ENCODE measurements around the gene FAM181B. TPM values are rescaled to one million over a fixed set of nuclear protein-coding genes. Genes with fewer than 3 reads are reported as not detected.

Gene FAM181B
- total RNA-seq, 4 donors from 2014 or later: 0.15 to 0.59 (median 0.24) TPM

DNA sequence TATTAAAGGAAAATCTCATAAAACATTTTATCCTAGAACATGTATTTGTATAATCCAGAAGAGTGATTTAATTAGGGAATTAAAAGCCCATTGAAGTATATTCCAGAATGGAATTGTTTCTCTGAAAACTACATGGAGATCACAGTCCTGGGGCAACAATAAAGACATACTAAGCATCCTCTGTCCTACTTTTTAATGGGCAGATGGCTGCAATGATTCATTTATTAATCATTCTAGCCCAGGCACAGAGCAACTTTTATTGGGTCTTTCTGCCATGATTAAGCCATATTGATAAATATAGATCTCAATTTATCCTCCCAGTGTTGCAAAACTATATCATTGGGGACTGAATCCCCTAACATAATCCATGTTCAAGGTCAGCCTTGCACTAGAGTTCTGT lies 22.0 kb downstream of the FAM181B start:
- DNase-seq (ENCODE audit: low spot score in 2 of 2): no peak
- intact Hi-C loops (cut with DNase I; ENCODE audit: low total_unique reads): loop anchor here (10.0 kb wide), 1 partner anchor 1113 kb away; no protein-coding TSS in a partner anchor
- no peak overlapping the region for H3K4me3 ChIP-seq (ENCODE audit: low read depth, poor library complexity, severe bottlenecking)
- TF ChIP-seq, protein P1, sequence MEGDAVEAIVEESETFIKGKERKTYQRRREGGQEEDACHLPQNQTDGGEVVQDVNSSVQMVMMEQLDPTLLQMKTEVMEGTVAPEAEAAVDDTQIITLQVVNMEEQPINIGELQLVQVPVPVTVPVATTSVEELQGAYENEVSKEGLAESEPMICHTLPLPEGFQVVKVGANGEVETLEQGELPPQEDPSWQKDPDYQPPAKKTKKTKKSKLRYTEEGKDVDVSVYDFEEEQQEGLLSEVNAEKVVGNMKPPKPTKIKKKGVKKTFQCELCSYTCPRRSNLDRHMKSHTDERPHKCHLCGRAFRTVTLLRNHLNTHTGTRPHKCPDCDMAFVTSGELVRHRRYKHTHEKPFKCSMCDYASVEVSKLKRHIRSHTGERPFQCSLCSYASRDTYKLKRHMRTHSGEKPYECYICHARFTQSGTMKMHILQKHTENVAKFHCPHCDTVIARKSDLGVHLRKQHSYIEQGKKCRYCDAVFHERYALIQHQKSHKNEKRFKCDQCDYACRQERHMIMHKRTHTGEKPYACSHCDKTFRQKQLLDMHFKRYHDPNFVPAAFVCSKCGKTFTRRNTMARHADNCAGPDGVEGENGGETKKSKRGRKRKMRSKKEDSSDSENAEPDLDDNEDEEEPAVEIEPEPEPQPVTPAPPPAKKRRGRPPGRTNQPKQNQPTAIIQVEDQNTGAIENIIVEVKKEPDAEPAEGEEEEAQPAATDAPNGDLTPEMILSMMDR (IDR thresholded peaks at IDR 0.05): no peak
- no peak for TF ChIP-seq POLR2A (IDR thresholded peaks at IDR 0.05)

DNA sequence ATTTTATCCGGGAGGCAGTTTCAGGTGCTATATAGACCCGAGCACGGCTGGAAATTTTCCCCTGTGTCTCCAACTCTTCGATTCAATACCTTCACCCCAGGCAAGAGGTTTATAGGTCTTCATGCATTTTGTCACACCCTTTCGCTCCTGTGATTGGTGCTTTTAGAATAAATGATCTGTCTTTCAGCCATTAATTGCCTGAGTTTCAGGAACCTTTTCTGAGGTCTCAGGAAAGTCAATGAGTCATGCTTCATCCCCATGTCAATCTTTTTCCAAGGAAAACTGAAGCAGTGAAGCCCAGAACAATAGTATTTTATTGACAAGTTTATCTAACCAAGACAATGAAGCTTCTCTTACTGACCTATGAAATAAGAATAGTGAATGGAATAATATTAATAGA lies 29.9 kb downstream of the FAM181B start:
- intact Hi-C loops (cut with DNase I; ENCODE audit: low total_unique reads): no loop called here
- no peak for DNase-seq (ENCODE audit: low spot score in 2 of 2)
- TF ChIP-seq POLR2A (IDR thresholded peaks at IDR 0.05): no peak
- TF ChIP-seq, protein P1 (IDR thresholded peaks at IDR 0.05): no peak
- no peak overlapping the region for H3K4me3 ChIP-seq (ENCODE audit: low read depth, poor library complexity, severe bottlenecking)
- WGBS, 2 donors: 65 to 80% methylated on average over 5 of the region's 5 CpGs

DNA sequence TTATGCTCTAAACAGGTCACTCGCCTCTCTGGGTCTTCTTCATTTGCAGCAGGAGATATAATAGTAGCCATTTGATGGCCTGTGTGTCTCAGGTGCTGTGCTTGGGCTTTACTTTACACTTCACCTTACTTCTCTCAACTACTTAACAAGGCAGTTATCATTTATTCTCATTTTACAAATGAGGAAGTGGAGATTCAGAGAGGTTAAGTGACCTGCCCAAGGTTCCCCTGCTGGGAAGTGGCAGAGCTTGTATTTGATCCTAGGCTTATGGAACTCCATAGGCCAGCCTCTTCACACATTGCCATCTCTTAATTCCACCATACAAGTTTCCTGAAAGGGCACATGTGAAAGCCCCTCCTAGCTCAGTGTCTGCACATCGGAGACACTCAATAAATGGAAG lies 30.4 kb downstream of the FAM181B start:
- H3K4me3 ChIP-seq (ENCODE audit: low read depth, poor library complexity, severe bottlenecking): no peak overlapping the region
- no peak for DNase-seq (ENCODE audit: low spot score in 2 of 2)
- WGBS, 2 donors: 86 to 94% methylated on average over 2 of the region's 2 CpGs
- TF ChIP-seq, protein P1 (IDR thresholded peaks at IDR 0.05): no peak
- TF ChIP-seq POLR2A (IDR thresholded peaks at IDR 0.05): no peak
- intact Hi-C loops (cut with DNase I; ENCODE audit: low total_unique reads): no loop called here

DNA sequence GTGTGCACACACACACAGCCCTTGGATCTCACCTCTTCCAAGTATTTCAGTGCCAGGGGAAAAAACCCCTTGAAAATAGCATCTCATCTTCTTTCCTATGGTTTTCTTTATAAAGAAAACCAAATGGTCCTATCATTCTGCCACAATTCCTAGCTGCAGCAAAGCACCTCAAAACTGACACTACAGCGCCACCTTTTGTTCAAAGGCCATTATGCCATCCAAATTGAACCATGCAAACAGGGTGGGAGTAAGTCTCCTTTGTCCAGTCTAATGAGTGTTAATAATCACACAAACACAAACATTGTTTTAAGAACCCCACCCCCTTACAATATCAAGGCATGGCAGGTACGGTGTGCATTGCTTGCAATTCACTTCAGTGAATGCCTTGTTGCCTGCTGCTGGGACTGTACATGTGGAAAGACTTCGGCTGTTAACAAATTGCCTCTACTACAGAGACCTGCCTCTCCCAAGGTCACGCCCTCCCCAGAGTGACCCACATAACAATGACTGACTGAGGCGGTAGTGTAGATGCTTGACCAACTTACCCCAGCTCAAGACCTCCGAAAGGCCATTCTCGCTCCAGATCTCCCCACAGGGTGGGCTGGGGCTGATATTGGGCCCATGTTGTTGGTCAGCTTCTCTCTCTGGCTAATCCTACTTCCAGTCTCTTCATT lies 31.7 kb downstream of the FAM181B start:
- no peak for DNase-seq (ENCODE audit: low spot score in 2 of 2)
- WGBS, 2 donors: 47 to 51% methylated on average over 7 of the region's 7 CpGs
- intact Hi-C loops (cut with DNase I; ENCODE audit: low total_unique reads): no loop called here
- TF ChIP-seq, protein P1 (IDR thresholded peaks at IDR 0.05): no peak
- no peak for TF ChIP-seq POLR2A (IDR thresholded peaks at IDR 0.05)
- H3K4me3 ChIP-seq (ENCODE audit: low read depth, poor library complexity, severe bottlenecking): no peak overlapping the region

DNA sequence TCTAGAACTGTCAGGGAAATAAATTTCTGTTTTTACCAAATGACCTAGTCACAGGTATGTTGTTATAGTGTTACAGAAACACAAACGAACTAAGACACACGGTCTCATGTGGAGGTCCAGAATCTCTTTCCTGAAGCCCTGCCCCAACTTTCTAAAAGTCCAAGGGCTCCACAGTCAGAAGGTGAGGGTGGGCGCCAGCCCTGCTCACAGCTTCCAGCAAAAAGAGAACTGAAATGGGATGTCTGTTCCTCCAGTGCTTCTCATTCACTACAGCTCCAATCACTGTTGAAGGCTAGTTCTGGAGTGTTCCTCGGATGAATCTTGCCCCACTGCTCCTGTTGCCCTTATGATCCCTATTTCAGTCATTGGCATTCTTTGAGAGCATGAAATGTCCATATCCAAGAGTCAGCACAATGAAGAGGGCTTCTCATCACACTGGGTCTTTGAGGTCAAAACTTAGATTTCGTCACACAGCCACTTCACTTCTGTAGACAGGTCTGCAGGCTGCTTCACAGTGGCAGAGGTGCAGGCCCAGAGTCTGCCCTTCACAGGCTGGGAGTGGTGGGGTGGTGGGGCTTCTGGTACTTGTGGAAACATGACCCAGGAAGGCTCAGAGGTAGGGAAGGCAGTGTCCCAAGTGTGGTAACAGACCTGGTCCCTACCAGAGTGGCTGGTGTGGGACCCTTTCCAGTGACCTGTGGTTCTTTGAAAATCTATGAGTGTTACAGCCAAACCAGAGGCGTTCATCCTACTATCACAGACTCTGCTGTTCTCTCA lies 34.9 kb downstream of the FAM181B start:
- intact Hi-C loops (cut with DNase I; ENCODE audit: low total_unique reads): loop anchor here (10.0 kb wide), 1 partner anchor 1054 kb away; no protein-coding TSS in a partner anchor
- no peak for TF ChIP-seq POLR2A (IDR thresholded peaks at IDR 0.05)
- TF ChIP-seq, protein P1 (IDR thresholded peaks at IDR 0.05): no peak
- H3K4me3 ChIP-seq (ENCODE audit: low read depth, poor library complexity, severe bottlenecking): no peak overlapping the region
- DNase-seq (ENCODE audit: low spot score in 2 of 2): no peak
- 64 to 68% methylated on average over 6 of the region's 6 CpGs for WGBS, 2 donors

Data from lower leg skin (tissue), 4 donors.